OCI-LY3 (cell line): ENCODE results near the gene IQCN.
A peak's percentile ranks its signal among the peaks of the same experiment; 100 is the strongest.

ENCODE experiments used
- EZH2phosphoT487 ChIP-seq: fragments of 200-600 bp; shearing (Covaris generic); IDR thresholded peaks from 2 replicates; pipeline ENCODE4 v1.6.1; 2018; ENCODE audit warnings: antibody characterized with exemption, mixed run types, low read depth
- TF ChIP-seq, protein P1 (sequence below): fragments of 200-600, 300-600 bp; sonication (generic); IDR thresholded peaks from 2 replicates; pipeline ENCODE4 v1.5.1; 2014; ENCODE audit warnings: antibody characterized with exemption, low read length, low read depth

DNA sequence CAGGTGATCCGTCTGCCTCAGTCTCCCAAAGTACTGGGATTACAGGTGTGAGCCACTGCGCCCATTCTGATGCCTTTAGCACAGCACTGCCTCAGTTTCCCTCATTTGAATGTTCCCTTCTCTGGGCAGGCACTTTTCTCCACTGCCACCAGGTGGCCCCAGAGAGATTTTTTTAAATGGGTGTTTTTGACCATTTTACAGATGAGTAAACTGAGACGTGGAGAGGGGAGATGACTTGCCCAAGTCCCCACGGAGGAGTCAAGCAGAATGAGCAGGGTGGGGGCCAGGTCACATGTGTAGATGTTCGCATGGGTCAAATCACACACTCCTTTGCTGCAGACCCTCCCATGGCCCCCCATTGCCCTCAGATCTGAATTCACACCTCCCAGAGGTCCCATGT, 44.8 kb downstream of the IQCN start:
- TF ChIP-seq, protein P1, sequence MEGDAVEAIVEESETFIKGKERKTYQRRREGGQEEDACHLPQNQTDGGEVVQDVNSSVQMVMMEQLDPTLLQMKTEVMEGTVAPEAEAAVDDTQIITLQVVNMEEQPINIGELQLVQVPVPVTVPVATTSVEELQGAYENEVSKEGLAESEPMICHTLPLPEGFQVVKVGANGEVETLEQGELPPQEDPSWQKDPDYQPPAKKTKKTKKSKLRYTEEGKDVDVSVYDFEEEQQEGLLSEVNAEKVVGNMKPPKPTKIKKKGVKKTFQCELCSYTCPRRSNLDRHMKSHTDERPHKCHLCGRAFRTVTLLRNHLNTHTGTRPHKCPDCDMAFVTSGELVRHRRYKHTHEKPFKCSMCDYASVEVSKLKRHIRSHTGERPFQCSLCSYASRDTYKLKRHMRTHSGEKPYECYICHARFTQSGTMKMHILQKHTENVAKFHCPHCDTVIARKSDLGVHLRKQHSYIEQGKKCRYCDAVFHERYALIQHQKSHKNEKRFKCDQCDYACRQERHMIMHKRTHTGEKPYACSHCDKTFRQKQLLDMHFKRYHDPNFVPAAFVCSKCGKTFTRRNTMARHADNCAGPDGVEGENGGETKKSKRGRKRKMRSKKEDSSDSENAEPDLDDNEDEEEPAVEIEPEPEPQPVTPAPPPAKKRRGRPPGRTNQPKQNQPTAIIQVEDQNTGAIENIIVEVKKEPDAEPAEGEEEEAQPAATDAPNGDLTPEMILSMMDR, result peak; percentile 71
- TF ChIP-seq EZH2phosphoT487, result no peak
